HG02588 (cell line): Measurements from ENCODE around the gene PPM1J.

Experiments
- ATAC-seq: cut with Tn5 transposase; IDR thresholded peaks from one replicate; pipeline ENCODE4 v1.9.1; 2021; ENCODE audit warnings: mild to moderate bottlenecking, moderate library complexity; ENCODE audit not compliant: unreplicated experiment

The PPM1J gene

DNA sequence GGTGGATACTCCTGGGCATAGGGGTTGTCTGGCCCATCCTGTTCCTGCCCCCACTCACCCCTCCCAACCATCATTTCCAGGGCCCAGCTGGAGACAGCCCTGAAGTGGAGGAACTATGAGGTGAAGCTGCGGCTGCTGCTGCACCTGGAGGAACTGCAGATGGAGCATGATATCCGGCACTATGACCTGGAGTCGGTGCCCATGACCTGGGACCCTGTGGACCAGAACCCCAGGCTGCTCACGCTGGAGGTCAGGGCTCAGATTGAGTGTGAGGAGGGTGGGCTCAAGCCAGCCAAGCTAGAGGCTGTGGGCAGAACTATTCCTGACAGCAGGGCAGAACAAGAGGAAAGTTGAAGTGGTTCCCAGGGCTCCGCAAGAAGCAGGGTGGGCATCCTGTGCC is 22.5 kb downstream of the PPM1J start:
- no peak for ATAC-seq

DNA sequence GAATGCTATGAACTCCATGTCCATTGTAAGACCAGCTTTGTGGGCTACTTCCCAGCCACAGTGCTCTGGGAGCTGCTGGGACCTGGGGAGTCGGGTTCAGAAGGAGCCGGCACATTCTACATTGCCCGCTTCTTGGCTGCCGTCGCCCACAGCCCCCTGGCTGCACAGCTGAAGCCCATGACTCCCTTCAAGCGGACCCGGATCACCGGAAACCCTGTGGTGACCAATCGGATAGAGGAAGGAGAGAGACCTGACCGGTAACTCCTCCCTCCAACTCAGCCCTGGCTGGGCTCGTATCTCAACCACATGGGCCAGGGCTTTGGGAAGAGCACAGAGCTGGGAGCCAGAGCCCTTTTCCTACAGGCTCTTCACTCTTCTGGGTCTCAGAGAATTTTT is 25.3 kb downstream of the PPM1J start:
- no peak for ATAC-seq

DNA sequence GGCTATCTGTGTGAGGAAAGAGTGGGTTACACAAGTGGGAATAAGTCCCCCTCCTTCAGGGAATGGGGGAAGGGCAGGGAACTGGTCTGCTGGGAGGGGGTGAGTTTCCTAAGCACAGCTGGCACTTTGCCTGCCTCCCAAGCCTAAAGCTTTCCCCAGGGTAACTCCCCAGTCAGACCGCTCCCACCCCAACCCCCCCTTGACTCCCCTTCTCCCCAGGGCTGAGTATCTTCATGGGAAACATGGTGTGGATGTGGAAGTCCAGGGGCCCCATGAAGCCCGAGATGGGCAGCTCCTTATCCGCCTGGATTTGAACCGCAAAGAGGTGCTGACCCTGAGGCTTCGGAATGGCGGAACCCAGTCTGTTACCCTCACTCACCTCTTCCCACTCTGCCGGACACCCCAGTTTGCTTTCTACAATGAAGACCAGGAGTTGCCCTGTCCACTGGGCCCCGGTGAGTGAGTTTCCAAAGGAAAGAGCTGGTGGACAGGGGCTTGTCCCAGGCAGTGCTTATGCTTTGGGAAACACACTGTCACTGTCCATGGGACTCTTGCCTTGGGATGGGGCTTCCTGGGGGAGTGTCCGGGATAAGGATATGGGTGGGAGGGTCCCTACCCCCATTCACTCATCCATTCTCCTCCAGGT is 25.8 kb downstream of the PPM1J start:
- no peak for ATAC-seq

DNA sequence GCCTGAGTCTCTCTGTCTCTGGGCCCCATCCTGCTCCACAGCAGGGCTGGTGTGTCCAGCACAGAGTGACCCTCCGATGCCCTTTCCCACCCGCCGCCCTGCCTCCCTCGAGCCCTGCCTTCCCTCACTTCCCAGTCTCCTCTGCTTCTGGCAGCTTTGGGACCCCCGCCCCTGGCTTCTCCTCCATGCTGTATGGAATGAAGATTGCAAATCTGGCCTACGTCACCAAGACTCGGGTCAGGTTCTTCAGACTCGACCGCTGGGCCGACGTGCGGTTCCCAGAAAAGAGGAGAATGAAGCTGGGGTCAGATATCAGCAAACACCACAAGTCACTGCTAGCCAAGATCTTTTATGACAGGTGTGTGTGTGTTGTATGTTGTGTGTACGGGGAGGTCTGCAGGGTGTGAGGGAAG is 26.3 kb downstream of the PPM1J start:
- ATAC-seq: no peak

DNA sequence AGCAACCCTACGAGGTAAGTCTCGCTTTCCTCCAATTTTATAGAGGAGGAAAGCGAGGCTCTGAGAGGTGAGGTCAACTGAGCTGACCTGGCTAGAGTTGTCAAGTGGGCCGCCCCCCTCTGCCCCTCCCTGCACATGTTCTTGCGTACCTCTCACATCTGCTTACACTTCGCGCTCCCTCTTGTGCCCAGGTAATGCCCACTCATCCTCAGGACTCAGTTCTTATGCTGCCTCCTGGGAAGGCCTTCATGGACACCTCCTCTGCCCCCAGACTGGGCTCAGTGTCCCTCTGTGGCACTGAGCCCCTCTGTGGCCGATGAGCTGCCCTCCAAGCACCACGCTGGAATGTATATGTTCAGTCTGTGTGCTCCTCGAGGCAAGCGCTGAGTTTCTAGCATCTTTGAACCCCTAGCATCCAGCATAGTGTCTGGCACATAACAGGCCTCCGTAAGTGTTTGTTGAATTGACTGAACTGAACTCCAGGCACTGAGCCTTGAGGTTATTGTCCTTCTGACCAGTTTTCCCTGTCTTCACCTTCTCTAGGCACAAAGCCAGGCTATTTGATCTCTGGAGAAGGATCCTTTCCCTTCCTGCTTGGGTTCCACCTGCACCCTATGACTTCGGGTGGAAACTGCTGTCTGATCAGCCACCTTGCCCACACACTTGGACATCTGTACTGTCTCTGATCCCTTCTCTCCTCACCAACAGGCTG is 27.2 kb downstream of the PPM1J start:
- ATAC-seq: no peak

DNA sequence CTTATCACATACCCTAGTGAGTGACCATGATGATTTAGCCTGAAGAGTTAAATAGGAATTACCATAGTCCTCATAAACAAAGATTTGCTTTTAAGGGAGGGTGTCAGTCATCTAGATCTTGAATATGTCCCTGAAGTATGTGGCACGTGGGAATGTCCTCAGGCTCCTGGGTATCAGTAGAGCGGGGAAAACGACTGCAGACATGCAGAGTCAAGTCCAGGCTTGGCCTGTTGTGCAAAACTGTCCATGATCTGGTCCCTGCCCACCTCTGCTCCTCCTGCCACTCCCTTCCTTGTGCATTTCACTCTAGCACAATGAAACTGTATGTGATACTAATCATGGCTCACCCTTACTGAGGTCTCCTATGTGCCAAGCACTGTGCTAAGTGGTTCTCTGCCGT is 27.8 kb downstream of the PPM1J start:
- no peak for ATAC-seq

DNA sequence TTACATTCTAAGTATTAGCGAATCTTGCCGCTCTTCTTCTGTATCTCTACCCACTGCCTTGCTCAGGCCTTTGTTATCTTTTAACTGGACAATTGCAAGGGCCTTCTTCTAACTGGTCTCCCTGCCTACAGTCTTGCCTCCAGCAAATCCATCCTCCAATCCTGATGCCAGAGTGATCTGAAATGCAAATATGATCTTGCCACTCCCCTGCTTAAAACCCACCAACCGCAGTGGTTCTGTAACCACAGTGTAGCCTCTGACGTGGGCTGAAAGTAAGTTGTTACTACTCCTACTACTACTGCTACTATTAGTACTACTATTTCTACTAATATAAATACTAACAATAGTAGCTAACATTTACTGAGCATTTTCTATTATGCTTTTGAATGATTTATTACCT is 28.3 kb downstream of the PPM1J start:
- no peak for ATAC-seq

DNA sequence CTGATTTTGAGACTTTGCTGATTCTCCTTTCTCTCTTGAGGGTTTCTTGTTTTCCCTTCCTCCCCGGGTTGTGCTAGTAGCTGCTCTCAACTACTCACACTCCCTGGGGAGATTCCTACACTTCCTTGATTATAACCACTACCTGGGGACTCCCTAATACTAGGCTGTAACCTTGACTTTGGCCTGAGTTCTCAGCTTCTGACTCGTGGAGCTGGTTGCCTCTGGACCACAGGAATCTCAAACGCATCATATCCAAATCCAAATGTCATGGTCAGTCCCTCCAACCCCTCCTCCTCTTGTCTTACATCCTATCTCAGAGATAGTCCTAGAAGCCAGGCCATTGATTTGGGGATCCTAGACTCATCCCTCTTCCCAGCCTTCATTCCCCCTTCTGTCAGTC is 28.7 kb downstream of the PPM1J start:
- no peak for ATAC-seq

DNA sequence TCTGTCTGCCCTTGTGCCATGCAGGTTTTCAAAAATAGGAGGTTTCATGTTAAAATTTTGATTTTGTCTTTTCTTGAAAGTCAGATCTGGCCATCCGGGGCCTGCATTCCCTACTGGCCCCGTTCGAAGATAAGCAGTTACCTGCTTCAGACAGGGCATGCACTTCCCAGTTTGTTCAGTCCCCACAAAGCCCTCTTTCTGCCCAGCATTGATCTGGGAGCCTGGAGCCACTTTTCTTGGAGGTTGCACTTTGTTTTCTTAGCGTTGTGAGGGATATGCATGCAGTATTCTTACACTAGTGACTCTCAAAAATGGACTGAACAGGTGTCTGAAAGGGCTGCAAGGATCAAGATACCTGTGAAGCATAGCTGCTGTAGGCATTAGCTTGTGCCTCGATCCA is 29.2 kb downstream of the PPM1J start:
- no peak for ATAC-seq

DNA sequence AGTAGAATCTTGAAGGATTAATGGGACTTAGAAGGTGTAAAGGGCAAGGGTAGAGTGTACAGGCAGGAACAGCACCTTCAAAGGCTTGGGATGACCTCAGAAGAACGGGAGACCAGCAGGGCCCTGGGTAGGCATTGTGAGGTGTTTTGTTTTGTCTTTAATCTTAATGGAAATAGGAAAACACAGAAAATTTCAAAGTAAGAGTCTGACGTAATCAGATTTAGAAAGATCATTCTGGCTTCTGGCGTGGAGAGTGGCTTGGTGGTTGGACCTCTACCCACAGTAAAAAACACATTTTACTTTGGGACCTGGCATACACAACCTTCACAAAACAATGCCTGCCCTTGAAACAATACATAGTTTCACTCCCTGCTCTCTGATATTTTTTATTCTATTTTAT is 36.5 kb downstream of the PPM1J start:
- no peak for ATAC-seq

DNA sequence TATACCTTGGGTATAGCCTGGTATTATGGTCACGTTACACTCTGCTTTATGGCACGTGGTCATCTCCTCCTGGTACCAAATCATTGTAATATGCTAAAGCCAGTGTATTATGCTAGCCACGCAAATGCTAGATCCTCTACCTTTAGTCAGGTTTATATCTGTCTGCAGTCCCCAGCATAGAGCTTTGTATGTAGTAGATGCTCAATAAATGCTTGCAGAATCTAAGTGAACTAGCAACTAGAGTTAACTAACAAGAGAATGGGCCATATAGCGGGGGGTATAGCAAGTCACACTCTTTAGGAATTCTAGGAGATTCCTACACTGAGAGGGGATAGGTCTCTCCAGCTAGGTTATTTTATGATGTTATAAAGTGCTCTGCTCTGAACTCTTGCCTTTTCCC is 37.6 kb downstream of the PPM1J start:
- ATAC-seq: no peak

DNA sequence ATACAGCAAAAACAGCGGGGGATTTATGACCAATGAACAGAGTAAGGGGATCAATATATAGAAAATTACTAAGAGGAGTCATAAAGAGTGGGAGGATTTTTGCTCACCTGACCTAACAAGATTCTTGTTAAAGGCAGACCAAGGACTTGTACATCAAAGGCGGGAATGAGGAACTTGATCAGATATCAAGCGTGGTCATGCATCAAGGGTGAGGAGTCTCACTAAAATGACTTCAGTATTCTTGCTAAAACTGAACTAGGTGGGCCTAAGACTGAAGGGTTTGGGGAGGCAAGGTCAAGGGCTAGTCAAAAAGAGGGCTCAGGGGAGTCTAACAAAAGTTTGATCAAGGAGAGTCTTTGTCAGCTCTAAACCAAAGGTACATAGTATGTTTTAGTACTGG is 38.6 kb downstream of the PPM1J start:
- ATAC-seq: no peak

DNA sequence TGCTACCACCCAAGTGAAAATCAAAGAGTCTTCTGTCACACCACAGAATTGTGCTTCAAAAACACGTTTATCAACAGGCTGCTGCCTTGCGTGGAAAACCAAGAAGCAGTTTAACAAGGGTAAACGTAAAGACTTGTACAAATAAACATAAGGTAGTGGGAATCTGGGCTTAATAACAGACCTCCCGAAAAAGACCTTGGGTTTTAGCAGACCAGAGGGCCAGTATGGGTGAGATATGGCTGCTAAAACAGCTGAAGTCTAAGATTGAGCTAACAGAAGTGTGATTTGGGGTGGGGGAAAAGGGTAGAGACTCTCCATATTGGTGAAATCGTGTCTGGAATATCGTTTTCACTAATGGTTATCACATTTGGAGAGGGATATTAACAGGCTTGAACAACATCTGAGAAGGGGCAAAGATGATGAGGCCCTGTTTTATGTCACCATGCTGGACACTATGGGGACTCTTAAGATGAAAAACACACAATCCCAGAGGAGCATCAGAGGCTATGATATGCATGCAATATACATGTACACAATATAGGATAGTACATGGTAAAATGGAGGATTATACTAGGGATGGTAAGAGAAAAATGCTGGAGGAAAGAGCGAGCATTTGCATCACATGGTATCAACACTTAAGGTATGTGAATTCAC is 39.3 kb downstream of the PPM1J start:
- ATAC-seq: no peak

DNA sequence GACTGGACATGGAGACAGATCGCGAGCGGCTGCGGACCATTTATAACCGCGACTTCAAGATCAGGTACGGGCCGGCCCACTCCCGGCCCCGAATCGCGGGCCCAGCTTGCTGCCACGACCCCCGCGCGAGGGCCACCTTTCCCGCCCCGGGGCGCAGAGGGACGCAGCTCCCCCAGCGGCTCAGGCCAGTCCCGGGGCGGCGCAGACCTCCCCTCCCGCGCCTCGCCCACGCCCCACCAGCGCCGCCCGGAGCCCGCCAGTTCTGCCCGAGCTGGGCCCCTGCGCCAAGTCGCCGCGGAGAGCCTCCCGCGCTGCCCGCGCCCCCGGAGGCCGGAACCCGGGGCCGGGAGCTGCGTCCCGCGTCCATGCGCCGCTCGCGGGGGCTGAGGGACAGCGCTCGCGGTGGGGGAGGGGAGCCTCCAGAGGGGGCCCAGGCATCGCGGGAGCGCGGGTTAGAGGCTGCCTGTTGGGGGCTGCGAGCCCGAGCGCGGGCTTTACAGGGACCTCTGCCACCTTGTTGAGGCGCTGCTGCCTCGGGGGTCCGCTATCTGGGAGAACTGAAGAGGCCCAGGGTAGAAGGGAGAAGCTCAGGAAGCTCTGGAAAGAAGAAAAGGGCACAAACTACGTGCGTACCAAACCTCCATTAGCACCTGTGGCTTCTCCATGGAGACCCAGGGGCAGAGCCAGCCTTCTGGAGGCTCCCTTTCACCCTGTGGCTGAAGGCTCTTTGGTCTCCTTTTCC is 40.0 kb downstream of the PPM1J start:
- ATAC-seq: peak; percentile 33

DNA sequence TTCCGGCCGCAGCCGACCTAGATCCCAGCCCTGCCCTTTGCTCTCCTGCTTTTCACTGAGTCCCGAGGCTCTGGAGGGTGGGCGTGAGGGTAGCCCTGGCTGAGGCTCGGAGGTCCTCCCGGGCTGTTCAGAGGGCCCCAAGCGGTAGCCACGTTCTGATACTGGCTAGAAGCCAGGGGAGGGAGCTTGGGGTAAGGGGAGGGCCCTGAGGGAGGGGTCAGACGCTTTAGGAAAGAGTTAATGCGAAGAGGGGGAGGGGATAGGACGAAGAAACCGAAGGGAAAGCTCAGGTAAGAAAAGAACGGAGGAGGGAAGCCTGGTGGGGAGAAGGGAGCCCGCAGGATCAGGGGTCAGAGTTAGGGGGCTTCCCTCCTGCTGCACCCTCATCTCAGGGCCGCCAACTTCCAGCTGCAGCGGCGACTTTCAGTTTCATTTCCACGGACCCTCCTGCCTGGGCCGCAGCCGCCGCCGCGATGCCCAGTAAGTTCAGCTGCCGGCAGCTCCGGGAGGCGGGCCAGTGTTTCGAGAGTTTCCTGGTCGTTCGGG is 40.6 kb downstream of the PPM1J start, which contains the start of gene MOV10:
Gene MOV10, plus strand, starts transcription at position 220 of the 546 bp plus-strand sequence. Its CDS starts 254 bp downstream, at position 474.
- ATAC-seq: peak; percentile 62

DNA sequence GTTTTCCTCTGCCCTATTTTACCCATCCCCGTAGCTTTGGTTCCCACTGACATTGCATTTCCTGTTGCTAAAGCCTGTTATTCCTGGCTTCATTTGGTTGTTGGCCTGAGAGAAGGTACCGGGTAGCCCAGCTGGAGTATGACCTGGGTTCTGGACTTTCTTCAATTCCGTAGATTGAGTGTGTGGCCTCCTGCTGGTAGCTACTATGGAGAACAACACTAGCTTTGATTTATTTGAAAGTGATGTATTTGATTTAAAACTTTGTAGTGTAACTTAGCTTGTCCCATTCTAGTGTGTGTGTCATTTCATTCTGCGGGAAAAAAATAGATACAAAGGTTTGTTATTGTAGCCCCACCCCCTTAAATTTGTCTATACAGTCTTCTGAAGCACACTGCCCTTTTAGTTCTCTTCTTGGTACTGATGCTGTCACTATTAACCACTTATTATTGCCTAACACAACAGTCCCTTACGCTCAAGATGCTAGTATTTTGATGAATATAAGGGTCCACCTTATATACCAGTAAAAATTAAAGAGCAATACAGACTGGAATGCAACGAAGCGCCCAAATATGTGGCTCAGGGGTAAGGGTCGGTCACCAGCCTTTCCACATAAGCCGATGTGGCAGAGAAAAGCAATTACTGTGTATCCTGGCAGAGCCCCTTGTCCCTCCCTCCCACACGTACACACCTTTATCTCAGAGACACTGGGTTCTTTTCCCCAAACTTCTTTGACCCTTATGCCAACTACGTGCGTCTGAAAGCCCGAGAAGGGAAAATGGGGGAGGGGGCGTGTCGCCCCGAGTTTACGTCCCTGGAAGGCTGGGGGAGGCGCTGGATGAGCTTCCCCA is 41.3 kb downstream of the PPM1J start:
- no peak for ATAC-seq

DNA sequence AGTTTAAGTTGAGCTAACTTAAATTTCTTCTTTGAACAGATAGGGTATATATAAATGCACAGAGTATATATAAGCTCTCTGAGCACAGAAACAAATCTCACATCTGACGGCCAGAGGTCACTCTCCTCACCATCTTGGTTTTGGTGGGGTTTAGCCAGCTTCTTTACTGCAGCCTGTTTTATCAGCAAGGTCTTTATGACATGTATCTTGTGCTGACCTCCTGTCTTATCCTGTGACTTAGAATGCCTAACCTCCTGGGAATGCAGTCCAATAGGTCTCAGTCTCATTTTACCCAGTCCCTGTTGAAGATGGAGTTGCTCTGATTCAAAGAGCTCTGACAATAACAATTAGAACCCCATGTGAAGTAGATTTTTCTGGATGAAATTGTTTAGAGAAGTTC is 42.3 kb downstream of the PPM1J start:
- no peak for ATAC-seq

DNA sequence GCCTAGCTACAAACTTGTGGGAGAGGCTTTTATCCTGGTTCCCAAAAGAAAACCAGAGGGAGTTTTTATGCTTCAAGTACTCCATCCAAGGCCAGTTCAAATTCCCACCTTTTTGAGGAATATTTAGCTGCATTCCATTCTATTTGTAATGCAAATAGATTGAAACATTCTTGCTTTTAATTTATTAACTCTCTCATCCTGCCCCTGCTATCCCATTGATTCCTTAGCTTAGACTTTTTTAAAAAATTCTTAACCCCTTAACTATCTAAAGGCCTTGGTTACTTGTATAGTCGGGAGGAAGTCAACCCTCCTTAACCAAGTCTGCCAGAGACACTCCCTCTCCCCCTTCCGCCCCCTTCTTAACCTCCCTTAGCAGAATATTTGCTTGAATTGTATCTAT is 43.1 kb downstream of the PPM1J start:
- no peak for ATAC-seq

DNA sequence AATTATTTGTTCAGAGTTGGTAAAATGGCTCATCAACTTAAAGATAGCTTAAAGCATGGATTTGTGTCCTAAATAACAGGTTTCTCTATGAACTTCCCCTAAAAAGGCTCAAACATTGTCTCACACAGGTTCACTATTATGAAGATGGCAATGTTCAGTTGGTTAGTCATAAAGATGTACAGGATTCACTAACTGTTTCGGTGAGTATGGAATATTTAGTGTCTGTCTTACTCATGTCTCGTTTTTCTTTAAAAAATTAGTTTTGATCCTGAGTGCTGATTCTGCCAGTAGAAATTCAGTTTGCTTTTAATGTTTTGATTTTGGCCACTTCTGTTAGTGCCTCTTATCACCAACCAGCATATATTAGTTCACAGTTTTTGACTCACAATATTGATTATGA is 48.2 kb downstream of the PPM1J start:
- ATAC-seq: no peak

DNA sequence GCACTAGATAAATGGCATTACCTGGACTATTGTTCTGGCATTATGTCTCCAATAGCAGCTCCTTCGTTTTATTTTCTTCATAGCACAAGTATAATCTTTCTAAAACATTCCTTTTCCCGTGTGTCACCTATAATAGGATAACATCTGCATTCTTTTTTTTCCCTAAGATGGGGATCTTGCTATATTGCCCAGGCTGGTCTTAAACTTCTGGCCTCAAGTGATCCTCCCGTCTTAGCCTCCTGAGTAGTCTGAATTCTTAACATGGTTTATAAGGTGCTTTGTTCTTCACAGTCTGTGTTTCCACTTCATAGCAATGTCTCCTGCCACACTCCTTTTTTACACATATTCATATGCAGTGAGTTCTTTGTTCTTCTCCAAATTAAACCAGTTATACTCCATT is 49.3 kb downstream of the PPM1J start:
- no peak for ATAC-seq
